ENCODE data around the gene CCT6A.
"Not testable (repeated sequence)": the region's sequence is repeated elsewhere in the genome, so short reads cannot be mapped to it uniquely, and the experiment has no call there.

CCT6A gene

GRCh38 chr7:56053379-56053778 lies 1.8 kb downstream of the CCT6A start:
- no peak for DNase-seq

GRCh38 chr7:56053993-56054392 lies 2.4 kb downstream of the CCT6A start:
- no peak for DNase-seq

GRCh38 chr7:56062382-56062781 lies 10.8 kb downstream of the CCT6A start:
- no peak for DNase-seq

- no peak for DNase-seq
Measured at GRCh38 chr7:56063500-56063881, 11.9 kb downstream of the CCT6A start.

GRCh38 chr7:56063882-56064625 lies 12.5 kb downstream of the CCT6A start, which contains the start of gene SUMF2:
Gene SUMF2, plus strand, starts transcription at chr7:56064286. Its CDS starts 26 bp downstream, at chr7:56064312.
- DNase-seq, result peak; percentile 94

- DNase-seq, result not testable (repeated sequence)
Measured at GRCh38 chr7:56066376-56066775, 14.8 kb downstream of the CCT6A start.

- DNase-seq, result peak; percentile 87
Measured at GRCh38 chr7:56074371-56074791, 22.8 kb downstream of the CCT6A start.

- no peak for DNase-seq
Measured at GRCh38 chr7:56077681-56078080, 26.1 kb downstream of the CCT6A start.

GRCh38 chr7:56078196-56078595 lies 26.6 kb downstream of the CCT6A start:
- no peak for DNase-seq

- peak; percentile 81 for DNase-seq
Measured at GRCh38 chr7:56079450-56080185, 28.1 kb downstream of the CCT6A start.

- not testable (repeated sequence) for DNase-seq
Measured at GRCh38 chr7:56080726-56081435, 29.3 kb downstream of the CCT6A start.

- DNase-seq, result no peak
Measured at GRCh38 chr7:56081626-56082340, 30.2 kb downstream of the CCT6A start.

- DNase-seq, result no peak
Measured at GRCh38 chr7:56083150-56083785, 31.7 kb downstream of the CCT6A start.

GRCh38 chr7:56086761-56087160 lies 35.2 kb downstream of the CCT6A start:
- DNase-seq, result no peak

GRCh38 chr7:56087445-56087844 lies 35.9 kb downstream of the CCT6A start:
- DNase-seq, result no peak

GRCh38 chr7:56091591-56091990 lies 40.0 kb downstream of the CCT6A start:
- peak; percentile 75 for DNase-seq

GRCh38 chr7:56092388-56092787 lies 40.8 kb downstream of the CCT6A start:
- DNase-seq, result not testable (repeated sequence)

GRCh38 chr7:56092789-56093531 lies 41.4 kb downstream of the CCT6A start, which contains the start of gene PHKG1:
Gene PHKG1, minus strand, starts transcription at chr7:56092952. Its CDS starts 4,011 bp downstream, at chr7:56088941.
- DNase-seq, result peak; percentile 89

- DNase-seq, result no peak
Measured at GRCh38 chr7:56097700-56098099, 46.1 kb downstream of the CCT6A start.

GRCh38 chr7:56098187-56099008 lies 46.8 kb downstream of the CCT6A start:
- not testable (repeated sequence) for DNase-seq

All from femur (tissue), 1 donor.